ENCODE measurements around the gene HSF2BP.
A peak's percentile ranks its signal among the peaks of the same experiment; 100 is the strongest.
"Not testable (repeated sequence)": the region's sequence is repeated elsewhere in the genome, so short reads cannot be mapped to it uniquely, and the experiment has no call there.

The HSF2BP gene

DNA sequence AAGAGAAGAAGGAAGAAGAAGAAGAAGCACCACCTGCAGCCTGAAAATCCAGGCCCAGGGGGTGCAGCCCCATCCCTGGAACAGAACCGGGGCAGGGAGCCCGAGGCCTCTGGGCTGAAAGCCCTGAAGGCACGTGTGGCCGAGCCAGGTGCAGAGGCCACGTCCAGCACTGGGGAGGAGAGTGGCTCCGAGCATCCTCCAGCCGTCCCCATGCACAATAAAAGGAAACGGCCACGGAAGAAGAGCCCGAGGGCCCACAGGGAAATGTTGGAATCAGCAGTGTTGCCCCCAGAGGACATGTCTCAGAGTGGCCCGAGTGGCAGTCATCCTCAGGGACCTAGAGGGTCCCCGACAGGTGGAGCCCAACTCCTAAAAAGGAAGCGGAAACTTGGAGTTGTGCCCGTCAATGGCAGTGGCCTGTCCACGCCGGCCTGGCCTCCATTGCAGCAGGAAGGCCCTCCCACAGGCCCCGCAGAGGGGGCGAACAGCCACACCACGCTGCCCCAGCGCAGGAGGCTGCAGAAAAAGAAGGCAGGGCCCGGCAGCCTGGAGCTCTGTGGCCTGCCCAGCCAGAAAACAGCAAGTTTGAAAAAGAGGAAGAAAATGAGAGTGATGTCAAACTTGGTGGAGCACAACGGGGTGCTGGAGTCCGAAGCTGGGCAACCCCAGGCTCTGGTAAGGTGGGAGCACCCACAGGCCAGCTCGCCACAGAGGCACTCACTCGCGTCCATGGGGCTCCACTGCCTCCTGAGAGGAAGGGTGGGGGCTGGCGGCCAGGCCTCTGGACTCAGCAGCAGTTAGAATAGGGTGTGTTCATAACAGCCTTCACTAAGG is 28.5 kb upstream of the HSF2BP start:
- DNase-seq, result no peak

DNA sequence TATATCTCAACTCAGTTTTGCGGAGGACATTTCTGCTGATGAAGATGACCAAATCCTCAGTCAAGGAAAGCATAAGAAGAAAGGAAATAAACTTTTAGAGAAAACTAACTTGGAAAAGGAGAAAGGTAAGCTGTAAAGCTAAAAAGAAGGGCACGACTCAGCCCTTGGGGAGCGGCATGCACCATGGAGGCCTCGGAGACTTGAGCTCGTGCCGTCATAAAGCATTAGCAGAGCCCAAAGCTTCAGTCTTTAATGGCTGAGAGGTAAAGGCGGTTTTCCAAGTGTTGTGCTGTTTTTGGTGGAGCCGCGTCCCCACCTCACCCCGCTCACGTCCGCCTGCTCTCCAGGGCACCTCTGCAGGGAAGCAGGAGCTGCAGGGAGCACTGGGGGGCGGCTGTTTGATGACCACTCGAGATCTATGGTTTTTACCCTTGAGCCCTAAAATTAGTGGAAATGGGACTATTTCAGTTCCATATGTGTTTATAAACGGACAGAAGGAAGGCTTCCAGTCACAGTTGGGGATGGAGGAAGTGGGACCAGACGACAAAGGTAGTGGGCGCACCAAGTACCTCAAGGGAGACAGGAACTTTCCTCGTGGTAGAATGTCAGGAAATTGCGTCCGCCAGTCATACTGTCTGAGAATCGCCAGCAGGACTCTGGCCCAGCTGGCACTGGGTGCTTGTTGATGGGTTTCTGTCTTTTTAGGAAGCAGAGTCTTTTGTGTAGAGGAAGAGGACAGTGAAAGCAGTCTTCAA is 27.7 kb upstream of the HSF2BP start:
- DNase-seq, result no peak

DNA sequence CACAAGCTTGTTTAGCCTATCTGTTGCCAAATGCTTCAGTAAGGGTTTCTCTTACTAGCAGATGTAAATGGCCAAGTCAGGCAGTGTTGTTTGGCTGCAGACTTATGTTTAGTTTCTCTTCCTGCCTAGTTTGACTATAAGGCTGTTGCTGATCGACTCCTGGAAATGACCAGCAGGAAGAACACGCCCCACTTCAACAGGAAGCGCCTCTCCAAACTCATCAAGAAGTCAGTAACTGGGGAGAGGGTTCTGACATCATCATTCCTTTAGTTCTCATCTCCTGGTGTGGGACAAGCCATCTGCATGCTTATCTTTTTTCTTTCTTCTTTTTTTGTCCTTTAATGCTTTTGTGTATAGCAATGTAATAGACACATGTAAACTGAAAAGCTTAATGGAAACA is 25.1 kb upstream of the HSF2BP start:
- DNase-seq, result no peak

- DNase-seq, result no peak
Measured at GRCh38 chr21:43681650-43682049, 22.4 kb upstream of the HSF2BP start.

DNA sequence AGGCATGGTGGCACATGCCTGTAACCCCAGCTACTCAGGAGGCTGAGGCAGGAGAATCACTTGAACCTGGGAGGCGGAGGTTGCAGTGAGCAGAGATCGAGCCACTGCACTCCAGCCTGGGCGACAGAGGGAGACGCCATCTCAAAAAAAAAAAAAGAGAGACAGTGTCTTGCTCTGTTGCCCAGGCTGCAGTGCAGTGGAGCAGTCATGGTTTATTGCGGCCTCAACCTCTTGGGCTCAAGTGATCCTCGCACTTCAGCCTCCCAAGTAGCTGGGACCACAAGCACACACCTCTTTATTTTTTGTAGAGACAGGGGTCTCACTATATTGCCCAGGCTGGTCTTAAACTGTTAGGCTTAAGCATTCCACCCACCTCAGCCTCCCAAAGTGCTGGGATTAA is 21.1 kb upstream of the HSF2BP start:
- DNase-seq, result not testable (repeated sequence)

DNA sequence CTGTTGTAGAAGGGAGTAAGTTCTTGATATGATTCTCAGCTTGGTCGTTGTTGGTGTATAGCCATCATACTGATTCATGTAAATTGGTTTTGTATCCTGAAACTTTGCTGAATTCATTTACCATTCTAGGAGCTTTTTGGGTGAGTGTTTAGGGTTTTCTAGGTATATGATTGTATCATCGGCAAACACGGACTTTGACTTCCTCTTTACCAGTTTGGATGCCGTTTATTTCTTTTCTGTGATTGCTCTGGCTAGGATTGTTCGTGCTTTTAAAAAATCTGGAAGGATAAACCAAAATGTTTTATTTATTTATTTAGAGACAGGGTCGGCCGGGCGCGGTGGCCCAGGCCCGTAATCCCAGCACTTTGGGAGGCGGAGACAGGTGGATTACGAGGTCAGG is 20.7 kb upstream of the HSF2BP start:
- DNase-seq, result no peak

DNA sequence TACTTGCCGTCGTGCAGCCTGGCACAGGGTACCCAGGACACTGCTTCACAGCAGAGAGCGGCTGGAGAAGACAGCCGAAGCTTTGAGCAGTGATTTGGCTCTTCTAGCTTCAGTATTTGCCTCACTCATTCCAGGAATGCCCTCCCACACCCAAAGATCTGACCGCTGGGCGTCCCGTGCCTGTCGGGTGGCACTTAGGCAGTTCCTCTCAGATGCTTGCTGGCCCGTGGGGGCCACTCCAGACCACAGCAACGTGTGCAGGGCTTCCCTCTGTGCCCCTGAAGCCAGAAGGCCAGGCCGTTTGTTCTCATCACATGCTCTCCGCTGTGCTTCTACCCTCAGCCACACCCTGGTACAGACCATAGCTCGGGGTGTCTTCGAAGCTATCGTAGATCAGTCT is 17.1 kb upstream of the HSF2BP start:
- no peak for DNase-seq

DNA sequence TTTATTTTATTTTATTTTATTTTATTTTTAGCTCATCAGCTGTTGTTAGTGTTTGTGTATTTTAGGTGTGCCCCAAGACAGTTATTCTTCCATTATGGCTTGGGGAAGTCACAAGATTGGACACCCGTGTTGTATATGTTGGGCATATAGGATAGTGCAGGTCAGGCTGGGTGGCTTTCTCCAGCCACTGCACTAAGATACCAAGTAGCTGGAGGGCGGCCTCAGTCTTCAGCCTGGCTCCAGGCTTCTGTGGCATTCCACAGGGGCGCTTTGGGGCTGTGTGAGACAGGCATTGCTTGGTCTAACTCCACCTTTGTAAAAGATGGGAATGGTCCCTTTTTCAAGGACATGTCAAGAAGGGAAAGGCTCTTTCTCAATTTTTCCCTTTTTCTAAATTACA is 16.6 kb upstream of the HSF2BP start:
- no peak for DNase-seq

GRCh38 chr21:43669828-43670605 is 10.7 kb upstream of the HSF2BP start:
- no peak for DNase-seq

GRCh38 chr21:43667191-43667904 is 8.1 kb upstream of the HSF2BP start:
- peak; percentile 82 for DNase-seq

DNA sequence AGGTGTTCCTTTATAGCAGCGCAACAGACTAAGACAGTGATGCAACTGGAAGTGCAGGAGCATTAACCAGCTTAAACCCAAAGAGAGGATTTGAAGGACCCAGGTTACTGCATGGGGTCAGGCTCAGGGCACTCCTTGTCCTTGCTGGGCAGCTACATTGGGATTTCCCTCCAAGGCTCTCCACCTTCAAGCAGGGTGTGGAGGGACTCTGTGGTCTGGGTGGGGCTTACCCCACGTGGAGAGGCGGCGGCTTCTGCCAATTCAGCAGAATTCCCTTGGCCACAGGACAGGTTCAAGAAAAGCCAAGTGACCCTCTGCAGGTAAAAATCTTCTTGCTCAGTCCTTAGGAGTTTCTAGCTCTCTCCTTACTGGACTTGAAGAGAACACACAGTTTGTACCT is 6.6 kb upstream of the HSF2BP start:
- no peak for DNase-seq

GRCh38 chr21:43664358-43664757 is 5.1 kb upstream of the HSF2BP start:
- no peak for DNase-seq

DNA sequence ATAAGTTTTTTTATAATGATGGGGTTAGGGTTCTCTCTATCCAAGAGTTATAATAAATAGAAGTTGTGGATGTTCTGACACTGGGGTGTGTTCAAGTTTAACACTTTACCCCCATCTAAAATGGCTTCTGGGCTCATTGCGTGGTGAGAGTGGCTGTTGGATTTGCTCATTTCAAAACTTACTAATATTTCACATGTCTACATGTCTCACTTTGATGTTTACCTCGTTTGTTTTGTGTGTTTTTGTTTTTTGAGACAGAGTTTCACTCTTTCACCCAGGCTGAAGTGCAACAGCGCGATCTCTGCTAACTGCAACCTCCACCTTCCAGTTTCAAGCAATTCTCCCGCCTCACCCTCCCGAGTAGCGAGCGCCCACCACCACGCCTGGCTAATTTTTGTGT is 3.7 kb upstream of the HSF2BP start:
- DNase-seq, result no peak

DNA sequence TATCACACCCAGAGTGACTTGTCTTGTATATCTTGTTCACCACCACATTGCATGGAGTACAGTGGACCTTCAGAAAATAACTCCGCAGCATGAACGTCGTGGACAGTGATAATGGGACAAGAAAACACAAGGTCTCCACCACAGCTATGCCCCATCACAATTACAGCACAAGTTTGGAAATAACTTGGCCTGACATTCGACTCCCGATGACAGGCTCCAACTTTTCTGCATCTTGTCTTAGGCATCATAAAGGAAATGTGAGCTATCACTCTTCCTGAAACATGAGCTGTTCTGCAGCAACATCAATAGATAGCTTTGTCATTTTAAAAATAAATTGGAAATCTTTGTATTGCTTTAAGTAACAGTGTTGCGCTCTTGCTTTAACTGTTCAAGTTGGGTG is 3.0 kb upstream of the HSF2BP start:
- no peak for DNase-seq

- DNase-seq, result no peak
Measured at GRCh38 chr21:43658769-43659135, 536 bp downstream of the HSF2BP start.

DNA sequence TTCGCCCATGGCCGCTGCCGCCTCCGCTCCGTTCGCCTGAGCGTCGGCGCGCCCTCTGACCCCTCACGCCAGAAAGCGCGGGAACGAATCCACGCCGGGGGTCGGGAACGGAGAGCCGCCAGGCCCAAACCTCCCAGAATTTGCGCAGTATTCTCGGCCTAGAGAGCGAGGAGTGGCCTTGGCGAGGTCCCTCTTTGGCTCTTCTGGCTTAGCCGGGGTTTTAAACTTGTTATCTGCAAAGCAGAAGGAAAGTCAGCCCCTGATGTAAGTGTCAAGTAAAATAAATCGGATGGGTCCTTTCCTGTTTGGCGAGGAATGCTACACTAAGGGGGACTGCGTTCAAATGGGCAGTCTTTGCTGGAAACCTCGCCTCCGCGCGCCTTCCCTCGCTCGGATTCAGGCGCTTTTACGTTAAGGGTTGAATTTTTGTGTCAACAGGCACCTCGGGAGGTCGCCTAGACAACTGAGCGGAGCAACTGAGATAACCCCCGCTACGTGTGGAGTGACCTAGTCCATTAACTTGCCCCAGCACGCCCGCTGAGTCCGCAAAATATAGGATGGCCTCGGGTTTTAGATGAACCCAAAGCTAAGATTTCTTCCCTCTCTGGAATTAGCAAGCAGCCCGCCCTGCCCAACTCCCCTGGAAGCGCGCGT is 1.1 kb downstream of the HSF2BP start:
- DNase-seq, result no peak

DNA sequence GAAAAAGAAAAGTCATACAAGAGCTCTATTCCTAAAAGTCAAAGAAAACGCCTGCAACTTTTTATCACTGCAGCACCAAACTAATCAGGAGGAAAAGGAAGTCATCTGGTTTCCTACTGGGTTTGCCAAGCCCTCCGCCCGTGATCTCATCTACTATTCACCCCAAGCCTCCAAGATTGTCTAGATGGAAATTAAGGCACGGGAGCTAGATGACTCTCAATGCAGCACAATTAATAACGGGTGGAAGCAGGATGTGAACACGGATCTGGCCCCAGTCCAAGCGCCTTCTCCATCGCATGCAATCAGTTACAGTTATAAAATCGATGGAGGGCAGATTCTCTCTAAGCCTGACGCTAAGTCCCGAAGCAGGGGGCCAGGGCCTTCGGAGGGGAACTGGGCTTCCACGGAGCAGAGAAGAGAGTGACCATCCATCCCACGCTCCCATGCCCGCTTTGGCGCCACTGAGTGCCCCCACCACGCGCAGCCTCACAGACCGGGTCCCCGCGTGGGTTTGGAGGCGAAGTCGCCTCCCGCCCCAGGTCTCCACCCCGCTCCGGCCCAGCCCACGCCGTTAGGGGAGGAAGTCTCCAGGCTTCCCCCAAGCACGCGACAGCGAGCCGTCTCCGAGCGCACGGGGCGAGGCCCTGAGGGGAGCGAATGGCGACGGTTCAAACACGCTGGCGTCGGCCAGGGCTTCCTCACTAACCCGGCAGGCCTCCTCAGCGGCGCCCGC is 1.8 kb downstream of the HSF2BP start:
- no peak for DNase-seq

GRCh38 chr21:43654806-43655489 is 4.3 kb downstream of the HSF2BP start:
- DNase-seq, result peak; percentile 28

DNA sequence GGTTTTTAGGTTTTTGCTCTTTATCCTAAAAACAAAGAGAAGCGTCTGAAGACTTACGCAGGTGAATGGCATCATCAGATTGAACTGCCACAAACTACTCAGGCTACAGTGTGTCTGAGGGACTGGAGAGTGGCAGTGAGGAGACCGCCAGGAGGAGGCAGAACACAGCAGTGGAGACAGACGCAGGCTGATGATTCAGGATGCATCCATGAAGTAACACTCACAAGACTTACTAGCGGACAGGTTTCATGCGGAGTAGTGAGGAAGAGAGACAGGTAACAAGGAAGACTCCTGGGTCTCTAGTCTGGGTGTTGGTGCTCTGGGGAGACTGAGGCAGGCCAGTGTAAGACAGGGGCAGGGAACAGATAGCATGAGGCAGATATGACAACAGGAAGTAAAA is 5.7 kb downstream of the HSF2BP start:
- DNase-seq, result no peak

DNA sequence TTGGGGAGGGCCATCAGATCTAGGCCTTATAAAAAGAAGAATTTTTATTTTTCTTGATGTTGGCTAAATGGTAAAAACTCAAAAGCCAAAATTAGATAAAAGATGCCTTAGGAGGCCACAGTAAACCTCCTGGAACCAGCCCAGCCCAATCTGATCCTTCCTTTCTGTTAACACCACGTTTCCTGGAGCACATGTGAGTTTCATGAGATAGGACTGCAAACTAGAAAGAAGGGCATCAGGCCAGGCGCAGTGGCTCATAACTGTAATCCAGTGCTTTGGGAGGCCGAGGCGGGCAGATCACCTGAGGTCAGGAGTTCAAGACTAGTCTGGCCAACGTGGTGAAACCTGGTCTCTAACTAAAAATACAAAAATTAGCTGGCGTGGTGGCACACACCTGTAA is 6.7 kb downstream of the HSF2BP start:
- no peak for DNase-seq

DNA sequence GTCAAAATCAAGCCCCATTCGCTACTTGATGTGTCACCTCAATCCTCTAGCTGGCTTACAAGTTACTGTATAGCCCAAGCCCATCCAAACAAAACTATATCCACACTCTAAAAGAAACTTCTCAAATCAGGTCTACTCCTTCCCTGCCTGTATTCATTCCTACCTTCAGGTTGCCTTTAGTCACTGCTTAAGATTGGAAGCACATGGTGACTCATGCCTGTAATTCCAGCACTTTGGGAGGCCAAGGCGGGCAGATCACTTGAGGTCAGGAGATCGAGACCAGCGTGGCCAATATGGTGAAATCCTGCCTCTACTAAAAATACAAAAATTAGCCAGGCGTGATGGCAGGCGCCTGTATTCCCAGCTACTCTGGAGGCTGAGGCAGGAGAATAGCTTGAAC is 7.4 kb downstream of the HSF2BP start:
- DNase-seq, result peak; percentile 16

Data from HCEC 1CT (cell line).